GM18861 (cell line): ENCODE measurements around the gene SCMH1.

Experiments
- ATAC-seq: cut with Tn5 transposase; IDR thresholded peaks from one replicate; pipeline ENCODE4 v1.9.1; 2021; ENCODE audit not compliant: unreplicated experiment

The SCMH1 gene

DNA sequence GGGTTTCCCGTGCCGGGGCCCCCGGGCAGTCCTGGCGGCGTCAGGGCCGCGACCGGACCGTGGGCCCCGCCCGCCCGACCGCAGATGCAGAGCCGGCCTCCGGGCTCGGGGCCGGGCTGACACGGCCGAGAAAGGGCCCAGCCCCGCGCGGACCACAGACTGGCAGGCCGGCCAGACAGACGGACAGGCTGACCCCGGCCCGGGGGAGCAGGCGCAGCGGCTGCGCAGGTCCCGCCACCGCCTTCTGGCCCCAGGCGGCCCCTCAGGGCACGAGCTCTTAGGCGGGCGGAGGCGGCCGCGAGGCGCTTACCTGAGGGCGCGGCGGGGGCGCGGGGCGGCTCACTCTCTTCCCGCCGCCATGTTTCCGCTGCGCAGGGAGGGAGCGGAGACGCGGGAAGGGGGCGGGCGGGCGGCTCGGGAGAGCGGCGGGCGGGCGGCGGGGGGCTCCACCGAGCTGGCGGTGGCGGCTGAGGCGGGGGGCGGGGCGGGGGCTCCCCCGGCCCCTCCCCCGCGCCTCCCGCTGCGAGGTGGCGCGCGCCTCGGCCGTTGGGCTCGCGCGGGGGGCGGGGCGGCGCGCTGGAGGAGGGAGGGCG is at the start of gene SCMH1:
TSS of gene SCMH1 (minus strand) at position 558 of the 593 bp plus-strand sequence. CDS start 56,173 bp downstream, outside the sequence.
- no peak for ATAC-seq

GRCh38 chr1:41291195-41291594 is 49.1 kb upstream of the SCMH1 start:
- no peak for ATAC-seq

- no peak for ATAC-seq
Measured at GRCh38 chr1:41289196-41289595, 47.1 kb upstream of the SCMH1 start.

- no peak for ATAC-seq
Measured at GRCh38 chr1:41286992-41287391, 44.9 kb upstream of the SCMH1 start.

- no peak for ATAC-seq
Measured at GRCh38 chr1:41286486-41286885, 44.4 kb upstream of the SCMH1 start.

DNA sequence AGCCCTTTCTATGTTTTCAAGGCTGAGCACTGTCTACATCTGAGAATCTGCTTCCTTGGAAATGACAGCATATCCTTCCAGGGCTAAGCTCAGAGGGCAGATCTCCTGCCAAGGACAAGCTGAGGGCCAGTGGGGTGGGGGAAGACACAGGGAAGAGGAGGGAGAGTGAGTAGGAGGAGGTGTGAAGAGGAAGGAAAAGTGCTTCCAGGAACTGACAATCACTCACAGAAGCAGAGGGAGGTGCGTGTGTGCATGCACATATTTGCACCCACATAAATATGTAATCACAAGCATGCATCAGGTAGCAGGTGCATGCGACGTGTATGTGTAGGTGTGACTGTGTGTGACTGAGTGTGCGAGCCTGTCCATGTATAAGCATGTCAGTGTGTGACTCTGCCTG is 43.7 kb upstream of the SCMH1 start:
- ATAC-seq = no peak

DNA sequence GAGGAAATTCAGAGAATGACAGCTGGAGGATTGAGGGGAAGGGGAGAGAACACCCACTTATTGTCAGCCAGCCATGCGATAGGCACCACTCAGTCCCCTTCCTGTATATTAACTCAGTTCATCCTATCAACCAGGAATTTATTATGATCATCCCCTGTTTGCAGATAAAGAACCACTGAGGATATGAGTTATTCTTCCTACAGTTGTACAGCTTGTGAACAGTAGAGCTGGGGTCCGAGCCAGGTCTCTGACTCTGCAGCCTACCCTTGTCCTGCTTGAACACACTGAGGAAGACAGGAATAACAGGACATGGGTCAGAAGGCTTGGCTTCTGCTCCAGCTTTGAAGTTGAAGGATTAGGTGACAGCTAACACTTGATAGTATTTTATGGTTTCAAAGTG is 42.0 kb upstream of the SCMH1 start:
- ATAC-seq = no peak

DNA sequence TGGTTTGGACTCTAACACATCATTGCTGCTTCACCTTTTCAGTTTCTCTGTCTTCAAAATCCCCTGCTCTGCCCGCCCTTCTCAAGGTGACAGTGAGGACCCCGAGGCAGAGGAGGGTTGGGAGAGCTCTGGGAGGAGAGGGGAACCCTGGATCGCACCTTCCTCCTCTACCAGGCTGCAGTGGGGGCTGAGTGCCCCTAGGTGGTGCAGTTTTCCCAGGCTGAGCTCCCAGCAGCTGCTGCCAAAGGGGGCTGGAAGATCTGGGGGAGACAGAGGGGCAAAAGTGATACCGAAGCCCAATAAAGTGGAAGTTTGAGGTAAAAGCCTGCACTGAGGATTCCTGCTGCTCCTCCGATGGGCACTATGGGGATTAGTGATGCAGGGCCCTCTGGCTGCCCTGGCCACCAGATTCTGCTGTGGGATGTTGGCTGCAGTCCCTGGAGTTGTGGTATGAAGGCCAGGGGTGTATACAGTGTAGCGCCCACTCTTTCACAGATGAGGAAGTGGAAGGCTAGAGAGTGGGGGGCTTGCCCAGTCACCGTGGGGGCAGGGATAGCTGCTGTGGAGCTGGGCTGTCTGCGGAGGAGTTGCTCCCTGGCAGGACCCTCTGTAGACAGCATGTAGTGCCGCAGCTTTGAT is 40.7 kb upstream of the SCMH1 start:
- no peak for ATAC-seq

DNA sequence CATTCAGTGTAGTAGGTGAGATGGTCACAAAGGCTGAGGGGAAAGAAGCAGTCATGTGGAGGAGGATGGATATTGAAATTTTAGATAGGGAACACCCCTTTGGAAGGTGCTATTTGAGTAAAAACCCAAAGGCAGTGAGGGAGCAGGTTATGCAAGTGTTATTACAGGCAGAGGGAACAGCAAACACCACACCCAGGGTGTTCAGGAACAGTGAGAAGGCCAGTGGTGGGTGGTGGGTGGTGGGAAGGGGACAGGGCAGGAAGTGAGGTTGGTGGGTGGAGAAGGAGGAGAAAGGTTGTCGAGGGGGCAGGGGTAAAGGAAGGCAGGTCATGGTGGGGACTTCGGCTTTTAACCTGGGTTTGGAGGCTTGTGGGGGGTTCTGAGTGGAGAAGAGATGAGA is 39.2 kb upstream of the SCMH1 start:
- ATAC-seq = no peak

GRCh38 chr1:41280202-41281032 is 38.3 kb upstream of the SCMH1 start:
- no peak for ATAC-seq

GRCh38 chr1:41278076-41278475 is 36.0 kb upstream of the SCMH1 start:
- no peak for ATAC-seq

GRCh38 chr1:41277371-41277975 is 35.4 kb upstream of the SCMH1 start:
- ATAC-seq = no peak

DNA sequence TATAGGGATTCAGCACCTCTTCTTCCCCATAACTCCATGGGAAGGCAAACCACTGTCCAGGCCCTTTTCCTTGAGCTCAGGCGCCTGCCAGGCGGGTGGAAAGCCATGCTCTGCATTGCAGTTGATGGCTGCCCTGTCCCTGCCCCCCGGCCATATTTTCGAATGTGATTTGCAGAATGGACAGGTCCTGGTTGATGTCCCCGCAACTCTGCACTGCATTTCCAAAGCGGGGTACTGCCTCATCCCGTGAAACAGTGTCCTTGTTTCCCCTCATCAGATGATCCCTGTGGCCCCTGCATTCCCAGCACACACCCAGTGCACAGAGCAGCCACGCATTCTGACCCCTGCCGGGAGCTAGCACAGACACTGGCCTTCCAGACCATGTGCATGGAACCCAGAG is 33.7 kb upstream of the SCMH1 start:
- ATAC-seq = no peak

DNA sequence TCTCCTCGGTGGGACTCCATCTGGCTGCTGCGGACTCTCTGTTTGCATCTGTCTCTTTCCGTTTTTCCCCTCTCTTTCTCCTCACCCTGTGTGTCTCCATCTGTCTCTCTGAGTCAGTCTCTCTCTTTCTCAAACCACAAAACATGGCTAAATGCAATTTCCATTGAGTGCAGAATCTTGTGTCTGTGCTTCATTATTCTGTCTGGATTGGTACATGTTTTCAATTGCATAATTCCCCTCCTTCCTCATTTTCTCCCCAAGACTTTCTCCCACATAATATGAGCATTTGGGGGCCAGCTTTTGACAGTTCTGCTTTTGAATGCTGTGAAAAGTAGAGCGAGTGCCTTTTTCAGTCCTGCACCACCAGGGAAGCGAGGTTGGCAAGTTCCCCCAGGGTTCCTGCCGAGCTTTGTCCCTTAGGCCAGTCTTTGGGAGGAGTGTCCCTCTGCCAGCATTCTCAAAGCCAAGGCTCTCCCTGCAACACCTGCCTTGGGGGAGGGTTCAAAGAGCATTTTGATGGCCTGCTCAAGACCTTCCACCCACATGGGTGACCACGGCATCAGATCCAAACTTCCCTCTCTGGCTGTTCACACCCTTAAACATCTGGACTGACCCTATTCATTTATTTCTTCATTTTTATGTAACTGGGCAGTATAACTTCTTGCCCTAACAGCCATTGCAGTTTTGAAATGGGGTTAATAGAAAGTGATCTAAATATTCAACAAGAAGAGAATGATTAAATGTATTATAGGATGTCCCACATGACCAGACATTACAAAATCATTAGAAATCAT is 32.8 kb upstream of the SCMH1 start:
- no peak for ATAC-seq

GRCh38 chr1:41272601-41273000 is 30.5 kb upstream of the SCMH1 start:
- no peak for ATAC-seq

- ATAC-seq = no peak
Measured at GRCh38 chr1:41268154-41268770, 26.2 kb upstream of the SCMH1 start.

DNA sequence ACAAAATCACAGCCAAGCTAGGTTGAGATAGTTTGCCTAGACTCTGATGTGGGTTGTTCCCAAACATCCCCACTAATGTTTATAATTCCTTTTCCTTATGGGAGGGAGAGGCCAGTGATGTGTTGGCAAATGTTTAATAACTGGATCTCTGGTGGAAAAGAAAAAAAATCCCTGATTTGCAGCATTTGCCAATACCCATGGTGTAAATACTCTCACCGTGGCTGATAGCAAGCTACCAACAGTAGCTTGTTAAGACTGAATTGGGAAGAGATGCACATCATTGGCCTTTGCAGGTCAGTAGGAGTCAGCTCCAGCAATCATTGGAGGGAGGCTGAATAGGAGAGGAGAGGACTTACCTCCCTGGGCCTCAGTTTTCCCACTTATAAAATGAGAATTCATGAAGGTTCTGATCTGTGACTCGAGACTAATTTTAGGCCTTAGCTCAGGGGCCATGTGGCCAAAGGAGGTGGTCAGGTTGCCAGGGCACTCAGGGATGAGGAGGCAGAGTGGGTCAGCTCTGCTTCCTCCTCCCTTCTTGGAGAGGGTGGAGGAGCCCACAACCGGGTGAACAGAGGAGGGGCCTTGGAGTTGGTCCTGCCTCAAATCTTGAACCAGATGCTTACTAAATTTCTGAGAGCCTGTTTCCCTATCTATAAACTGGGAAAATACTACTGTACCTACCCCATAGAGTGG is 20.0 kb upstream of the SCMH1 start:
- ATAC-seq = no peak

GRCh38 chr1:41260768-41261167 is 18.7 kb upstream of the SCMH1 start:
- ATAC-seq = no peak

- no peak for ATAC-seq
Measured at GRCh38 chr1:41259221-41259620, 17.1 kb upstream of the SCMH1 start.

DNA sequence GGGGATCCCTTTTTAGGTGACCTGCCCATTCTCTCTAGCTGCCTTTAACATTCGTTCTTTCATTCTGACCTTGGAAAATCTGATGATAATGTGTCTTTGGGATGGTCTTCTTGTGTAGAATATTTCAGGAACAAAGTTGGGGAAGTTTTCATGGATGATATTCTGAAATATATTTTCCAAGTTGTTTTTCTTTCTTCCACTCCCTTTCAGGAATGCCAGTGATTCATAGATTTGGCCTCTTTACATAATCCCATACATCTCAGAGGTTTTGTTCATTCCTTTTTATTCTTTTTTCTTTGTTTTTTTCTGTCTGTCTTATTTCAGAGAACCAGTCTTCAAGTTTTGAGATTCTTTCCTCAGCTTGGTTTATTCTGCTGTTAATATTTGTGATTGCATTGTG is 13.9 kb upstream of the SCMH1 start:
- no peak for ATAC-seq
